Mesenchymal stem cell (in vitro differentiated cells and primary cell): ENCODE measurements around the gene ERBB4.

ENCODE experiments used
- DNase-seq: peaks from one replicate; pipeline ENCODE4 v3.0.0-alpha.2; 2013
- H2AFZ ChIP-seq: one replicate; pipeline ENCODE4 v1.6.1; 2013; ENCODE audit warnings: low read depth, mild to moderate bottlenecking, control low read depth, inconsistent platforms, low read length, moderate library complexity
- H2AK5ac ChIP-seq: 2 replicates; pipeline ENCODE4 v1.6.1; 2013; ENCODE audit warnings: low read length, moderate library complexity, mild to moderate bottlenecking, inconsistent platforms; ENCODE audit not compliant: severe bottlenecking
- H2BK120ac ChIP-seq: one replicate; pipeline ENCODE4 v1.6.1; 2013; ENCODE audit warnings: low read depth, mild to moderate bottlenecking, inconsistent platforms, low read length, moderate library complexity
- H2BK12ac ChIP-seq, 2 experiments: one replicate each; pipeline ENCODE4 v1.6.1; 2013; ENCODE audit warnings: inconsistent platforms in 2 of 2, low read length in 2 of 2, mild to moderate bottlenecking in 2 of 2, moderate library complexity in 2 of 2, control low read depth in 1 of 2
- H2BK15ac ChIP-seq: one replicate; pipeline ENCODE4 v1.6.1; 2013; ENCODE audit warnings: mild to moderate bottlenecking, low read depth, inconsistent platforms; ENCODE audit not compliant: poor library complexity, severe bottlenecking
- H2BK5ac ChIP-seq: 2 replicates; pipeline ENCODE4 v1.6.1; 2013; ENCODE audit warnings: low read depth, mild to moderate bottlenecking, low read length, control low read depth, inconsistent platforms; ENCODE audit not compliant: poor library complexity, severe bottlenecking
- H3K14ac ChIP-seq, 2 experiments: one replicate each; pipeline ENCODE4 v1.6.1; 2013; ENCODE audit warnings: inconsistent platforms in 2 of 2, low read length in 2 of 2, control low read depth in 1 of 2, mild to moderate bottlenecking in 1 of 2, moderate library complexity in 1 of 2
- H3K18ac ChIP-seq, 2 experiments: one replicate each; pipeline ENCODE4 v1.6.1; 2013; ENCODE audit warnings: inconsistent platforms in 2 of 2, low read length in 2 of 2, control low read depth in 1 of 2, low read depth in 1 of 2, mild to moderate bottlenecking in 1 of 2
- H3K23ac ChIP-seq, 2 experiments: one replicate each; pipeline ENCODE4 v1.6.1; 2013; ENCODE audit warnings: inconsistent platforms in 2 of 2, low read length in 2 of 2, mild to moderate bottlenecking in 2 of 2, moderate library complexity in 2 of 2, control low read depth in 1 of 2
- H3K27ac ChIP-seq: 2 replicates; pipeline ENCODE4 v1.5.1; 2013; ENCODE audit warnings: mild to moderate bottlenecking, moderate library complexity, low read length, control low read depth, inconsistent platforms; ENCODE audit not compliant: poor library complexity, severe bottlenecking
- H3K27me3 ChIP-seq, 2 experiments: 2 replicates each; pipeline versions ENCODE4 v1.6.1 to v1.7.0; 2013; ENCODE audit warnings: low read length in 2 of 2, mild to moderate bottlenecking in 2 of 2, moderate library complexity in 2 of 2, control low read depth in 1 of 2, inconsistent platforms in 1 of 2; ENCODE audit not compliant: control insufficient read depth in 1 of 2, insufficient read depth in 1 of 2
- H3K36me3 ChIP-seq, 2 experiments: 2 replicates each; pipeline versions ENCODE4 v1.6.1 to v1.7.0; 2013; ENCODE audit warnings: low read length in 2 of 2, control low read depth in 1 of 2, inconsistent platforms in 1 of 2, low read depth in 1 of 2, mild to moderate bottlenecking in 1 of 2; ENCODE audit not compliant: insufficient read depth in 2 of 2, control insufficient read depth in 1 of 2
- H3K4ac ChIP-seq, 2 experiments: one replicate each; pipeline ENCODE4 v1.6.1; 2013; ENCODE audit warnings: inconsistent platforms in 2 of 2, low read length in 2 of 2, mild to moderate bottlenecking in 2 of 2, moderate library complexity in 2 of 2, control low read depth in 1 of 2, low read depth in 1 of 2
- H3K4me1 ChIP-seq: 2 replicates; pipeline ENCODE4 v1.6.1; 2013; ENCODE audit warnings: low read depth, low read length, control low read depth; ENCODE audit not compliant: control insufficient read depth, insufficient read depth
- H3K4me2 ChIP-seq: 2 replicates; pipeline ENCODE4 v1.6.1; 2013; ENCODE audit warnings: low read length, mild to moderate bottlenecking, inconsistent platforms; ENCODE audit not compliant: poor library complexity, severe bottlenecking
- H3K4me3 ChIP-seq, 2 experiments: 2 replicates each; pipeline versions ENCODE4 v1.5.1 to v1.7.0; 2013; ENCODE audit warnings: low read length in 2 of 2, mild to moderate bottlenecking in 2 of 2, control low read depth in 1 of 2, low read depth in 1 of 2; ENCODE audit not compliant: insufficient read depth in 1 of 2
- H3K79me1 ChIP-seq: replicated peaks from 2 replicates; pipeline ENCODE4 v1.6.1; 2013; ENCODE audit warnings: mild to moderate bottlenecking, control low read depth, low read length, inconsistent platforms; ENCODE audit not compliant: poor library complexity, severe bottlenecking
- H3K9ac ChIP-seq: 2 replicates; pipeline ENCODE4 v1.7.0; 2013; ENCODE audit warnings: mild to moderate bottlenecking, low read length, moderate library complexity
- H3K9me3 ChIP-seq: 2 replicates; pipeline ENCODE4 v1.7.0; 2013; ENCODE audit warnings: mild to moderate bottlenecking, low read length; ENCODE audit not compliant: control insufficient read depth
- H4K8ac ChIP-seq: one replicate; pipeline ENCODE4 v1.6.1; 2013; ENCODE audit warnings: inconsistent platforms, mild to moderate bottlenecking, low read length, moderate library complexity
- H4K91ac ChIP-seq: one replicate; pipeline ENCODE4 v1.6.1; 2013; ENCODE audit warnings: mild to moderate bottlenecking, low read length, inconsistent platforms
- WGBS: methylation state at CpG from one replicate; pipeline ENCODE4 v1.1.7; 2013; ENCODE audit warnings: mixed read lengths; 5-methylcytosine and 5-hydroxymethylcytosine counted together

The ERBB4 gene

DNA sequence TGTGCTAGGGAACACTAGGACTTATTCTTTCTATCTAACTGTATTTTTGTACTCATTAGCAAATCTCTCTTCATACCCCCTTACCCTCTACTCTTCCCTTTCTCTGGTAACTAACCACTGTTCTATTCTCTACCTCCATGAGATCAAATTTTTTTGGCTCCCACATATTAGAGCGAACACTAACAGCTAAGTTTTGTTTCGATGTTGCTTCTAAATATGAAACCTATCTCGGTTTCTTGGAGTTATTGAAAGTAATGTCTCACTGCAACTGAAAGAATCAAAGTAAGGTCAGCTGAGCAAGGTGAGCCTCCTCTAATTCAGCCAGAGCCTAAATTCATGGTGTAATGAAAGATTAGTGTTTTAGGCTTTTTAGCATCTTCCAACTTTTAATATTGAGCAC lies 1024.6 kb downstream of the ERBB4 start:
- H3K9me3 ChIP-seq: no peaks in the 10 kb centered on the region
- H3K14ac ChIP-seq: no peak overlapping the region
- no peak overlapping the region for H2BK12ac ChIP-seq
- no peak overlapping the region for H3K4me3 ChIP-seq
- DNase-seq: no peak
- no peaks in the 10 kb centered on the region for H3K79me1 ChIP-seq
- H2BK120ac ChIP-seq: no peak overlapping the region
- H4K91ac ChIP-seq: no peak overlapping the region
- no peaks in the 10 kb centered on the region for H3K36me3 ChIP-seq
- H3K27me3 ChIP-seq: no peaks in the 10 kb centered on the region
- WGBS: 96% methylated on average over 3 of the region's 3 CpGs
- H4K8ac ChIP-seq: no peak overlapping the region
- H2AK5ac ChIP-seq: no peak overlapping the region
- no peak overlapping the region for H3K4me2 ChIP-seq
- no peak overlapping the region for H2BK15ac ChIP-seq
- H3K4me1 ChIP-seq: no peaks in the 10 kb centered on the region
- no peak overlapping the region for H3K23ac ChIP-seq
- H3K27ac ChIP-seq: no peak overlapping the region
- H3K4ac ChIP-seq: no peak overlapping the region
- H2BK5ac ChIP-seq: no peak overlapping the region
- no peak overlapping the region for H3K9ac ChIP-seq
- H2AFZ ChIP-seq: no peak overlapping the region
- no peak overlapping the region for H3K18ac ChIP-seq

DNA sequence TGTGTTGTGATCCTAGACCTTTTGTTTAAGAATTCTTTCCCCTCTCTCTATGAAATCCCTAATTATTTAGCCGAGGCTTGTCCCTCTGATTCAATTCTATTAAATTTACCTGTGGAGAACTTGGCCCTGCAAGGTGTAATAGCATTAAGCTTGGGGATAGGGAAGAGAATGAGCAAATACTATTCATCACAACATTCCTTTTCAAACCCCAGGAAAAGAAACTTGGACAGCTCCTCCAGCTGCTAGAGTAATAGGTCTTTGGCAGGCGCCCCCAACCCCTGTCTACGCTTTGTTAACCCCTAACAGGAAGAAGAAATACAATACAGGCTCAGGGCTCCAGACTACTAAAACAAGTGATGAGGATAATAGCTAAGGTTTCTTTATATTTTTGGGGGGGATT lies 1025.2 kb downstream of the ERBB4 start:
- H3K9me3 ChIP-seq: no peaks in the 10 kb centered on the region
- H2BK12ac ChIP-seq: no peak overlapping the region
- H3K36me3 ChIP-seq: no peaks in the 10 kb centered on the region
- H3K27me3 ChIP-seq: no peaks in the 10 kb centered on the region
- H3K27ac ChIP-seq: peak overlapping the region; percentile 5
- WGBS: 100% methylated on average over 2 of the region's 3 CpGs
- no peak overlapping the region for H2AK5ac ChIP-seq
- H3K4me3 ChIP-seq: no peak overlapping the region
- H2BK5ac ChIP-seq: no peak overlapping the region
- no peak overlapping the region for H4K91ac ChIP-seq
- no peak overlapping the region for H4K8ac ChIP-seq
- H3K23ac ChIP-seq: no peak overlapping the region
- no peaks in the 10 kb centered on the region for H3K4me1 ChIP-seq
- H2AFZ ChIP-seq: no peak overlapping the region
- DNase-seq: no peak
- no peak overlapping the region for H3K9ac ChIP-seq
- H3K4me2 ChIP-seq: no peak overlapping the region
- H3K14ac ChIP-seq: no peak overlapping the region
- no peak overlapping the region for H2BK15ac ChIP-seq
- H3K79me1 ChIP-seq: no peaks in the 10 kb centered on the region
- H3K18ac ChIP-seq: no peak overlapping the region
- H3K4ac ChIP-seq: no peak overlapping the region
- no peak overlapping the region for H2BK120ac ChIP-seq

DNA sequence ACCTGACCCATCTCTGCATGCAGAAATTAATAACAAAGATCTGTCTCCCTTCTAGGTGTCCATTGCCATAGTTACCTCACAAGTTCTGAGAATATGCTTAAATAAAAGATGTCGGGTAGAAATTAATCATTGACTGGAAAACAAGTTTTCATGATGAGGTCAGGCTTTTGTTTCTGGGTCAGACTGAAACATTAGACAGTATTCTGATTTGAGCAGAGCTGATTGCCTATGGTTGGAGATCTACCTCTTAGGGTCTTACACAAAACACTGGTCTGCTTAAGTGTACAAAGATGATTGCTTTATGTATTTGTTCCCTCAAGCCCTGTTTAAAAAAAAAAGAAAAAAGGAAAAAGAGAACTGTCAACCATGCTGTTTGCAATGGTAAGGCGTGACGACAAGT lies 1025.8 kb downstream of the ERBB4 start:
- H2BK12ac ChIP-seq: no peak overlapping the region
- no peaks in the 10 kb centered on the region for H3K36me3 ChIP-seq
- no peak overlapping the region for H4K8ac ChIP-seq
- H3K27ac ChIP-seq: peak overlapping the region; percentile 64
- H3K18ac ChIP-seq: no peak overlapping the region
- H3K4me1 ChIP-seq: no peaks in the 10 kb centered on the region
- H3K4me3 ChIP-seq: no peak overlapping the region
- H4K91ac ChIP-seq: no peak overlapping the region
- no peak overlapping the region for H3K14ac ChIP-seq
- H2BK120ac ChIP-seq: no peak overlapping the region
- no peak overlapping the region for H3K4me2 ChIP-seq
- no peak for DNase-seq
- H2AFZ ChIP-seq: no peak overlapping the region
- no peak overlapping the region for H3K4ac ChIP-seq
- WGBS: 86% methylated on average over 3 of the region's 3 CpGs
- H3K27me3 ChIP-seq: no peaks in the 10 kb centered on the region
- no peak overlapping the region for H2BK15ac ChIP-seq
- no peak overlapping the region for H3K9ac ChIP-seq
- H2AK5ac ChIP-seq: no peak overlapping the region
- no peaks in the 10 kb centered on the region for H3K9me3 ChIP-seq
- H3K79me1 ChIP-seq: no peaks in the 10 kb centered on the region
- H2BK5ac ChIP-seq: no peak overlapping the region
- no peak overlapping the region for H3K23ac ChIP-seq

DNA sequence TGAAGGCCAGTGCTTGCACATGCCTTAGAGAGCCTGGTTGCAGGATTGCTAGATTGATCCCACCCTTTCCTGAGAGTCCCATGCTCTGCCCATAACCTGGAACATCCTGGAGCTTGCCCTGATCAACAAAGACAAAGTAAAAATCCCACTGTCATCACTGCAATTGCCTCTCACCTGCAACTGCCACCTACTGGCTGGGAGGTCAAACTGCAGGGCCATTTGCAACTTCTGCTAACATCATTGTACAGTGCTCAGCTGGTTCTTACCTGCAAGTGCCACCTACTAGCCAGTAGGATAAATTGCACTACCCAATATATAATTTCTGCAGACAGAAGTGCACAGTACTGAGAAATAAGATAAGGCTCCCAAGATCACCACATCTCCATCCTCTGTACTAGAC lies 1034.7 kb downstream of the ERBB4 start:
- Histone ChIP-seq H2BK15ac (no peak overlapping the region), H3K4me2 (no peak overlapping the region), H4K8ac (no peak overlapping the region), H3K4ac (no peak overlapping the region), H3K27ac (no peak overlapping the region), H3K27me3 (no peaks in the 10 kb centered on the region), H2AK5ac (no peak overlapping the region), H3K14ac (no peak overlapping the region), H3K9me3 (peaks cover 8% of the 10 kb centered on the region), H2AFZ (no peak overlapping the region), H2BK5ac (no peak overlapping the region), H2BK120ac (no peak overlapping the region), H3K18ac (no peak overlapping the region), H3K23ac (no peak overlapping the region), H3K9ac (no peak overlapping the region), H3K79me1 (no peaks in the 10 kb centered on the region), H3K36me3 (no peaks in the 10 kb centered on the region), H2BK12ac (no peak overlapping the region), H4K91ac (no peak overlapping the region), H3K4me3 (no peak overlapping the region), H3K4me1 (no peaks in the 10 kb centered on the region)
- no peak for DNase-seq
